DND-41 (cell line): Measurements from ENCODE around the gene NUF2.

Experiments
- ATAC-seq: fragments of 200-7000 bp; cut with Tn5 transposase; 3 replicates; pipeline ENCODE4 v1.9.1; 2021; ENCODE audit warnings: low read depth; ENCODE audit not compliant: insufficient read depth
- DNase-seq: peaks from one replicate; pipeline ENCODE4 v3.0.0-alpha.2; 2020
- H2AFZ ChIP-seq: 2 replicates; pipeline ENCODE4 v1.6.0; 2012; ENCODE audit warnings: low read depth, low read length
- H3K27ac ChIP-seq: 2 replicates; pipeline ENCODE4 v1.5.1; 2012; ENCODE audit warnings: low read length, inconsistent platforms
- H3K27me3 ChIP-seq: fragments of 200-600 bp; sonication (generic); 2 replicates; pipeline ENCODE4 v1.6.0; 2012; ENCODE audit warnings: low read length, mild to moderate bottlenecking, inconsistent platforms; ENCODE audit not compliant: insufficient read depth, poor library complexity
- H3K36me3 ChIP-seq: 2 replicates; pipeline ENCODE4 v1.5.1; 2012; ENCODE audit warnings: low read length, inconsistent platforms; ENCODE audit not compliant: insufficient read depth
- H3K4me1 ChIP-seq: 2 replicates; pipeline ENCODE4 v1.5.1; 2012; ENCODE audit warnings: mild to moderate bottlenecking, low read length; ENCODE audit not compliant: insufficient read depth
- H3K4me2 ChIP-seq: 2 replicates; pipeline ENCODE4 v1.6.0; 2012; ENCODE audit warnings: mild to moderate bottlenecking, moderate library complexity, low read length, inconsistent platforms; ENCODE audit not compliant: insufficient read depth
- H3K4me3 ChIP-seq, 2 experiments: fragments of 200-600 bp in 1 of 2; shearing (Covaris generic) in 1 of 2; 2 replicates each; pipeline ENCODE4 v1.5.1; 2012 to 2016; ENCODE audit warnings: inconsistent platforms in 2 of 2, low read length in 2 of 2, mild to moderate bottlenecking in 2 of 2, low read depth in 1 of 2, moderate library complexity in 1 of 2
- H3K79me2 ChIP-seq: 2 replicates; pipeline ENCODE4 v1.6.0; 2012; ENCODE audit warnings: low read length, inconsistent platforms; ENCODE audit not compliant: insufficient read depth
- H3K9ac ChIP-seq: 2 replicates; pipeline ENCODE4 v1.6.0; 2012; ENCODE audit warnings: low read depth, mild to moderate bottlenecking, inconsistent platforms, low read length, moderate library complexity
- H3K9me3 ChIP-seq: 2 replicates; pipeline ENCODE4 v1.5.1; 2012; ENCODE audit warnings: low read length, moderate library complexity, mild to moderate bottlenecking, inconsistent platforms; ENCODE audit not compliant: insufficient read depth, severe bottlenecking
- H4K20me1 ChIP-seq: 2 replicates; pipeline ENCODE4 v1.6.0; 2012; ENCODE audit warnings: low read length; ENCODE audit not compliant: insufficient read depth
- CTCF ChIP-seq: IDR thresholded peaks from 2 replicates; pipeline ENCODE4 v1.5.1; 2012; ENCODE audit warnings: borderline replicate concordance, low read length, moderate library complexity, mild to moderate bottlenecking; ENCODE audit not compliant: poor library complexity, severe bottlenecking; ENCODE audit errors: extremely low read depth
- EZH2 ChIP-seq: IDR thresholded peaks from 3 replicates; pipeline ENCODE4 v1.6.1; 2012; ENCODE audit warnings: borderline replicate concordance, low read depth, mild to moderate bottlenecking, moderate library complexity, low read length, inconsistent platforms; ENCODE audit not compliant: severe bottlenecking

The NUF2 gene

DNA sequence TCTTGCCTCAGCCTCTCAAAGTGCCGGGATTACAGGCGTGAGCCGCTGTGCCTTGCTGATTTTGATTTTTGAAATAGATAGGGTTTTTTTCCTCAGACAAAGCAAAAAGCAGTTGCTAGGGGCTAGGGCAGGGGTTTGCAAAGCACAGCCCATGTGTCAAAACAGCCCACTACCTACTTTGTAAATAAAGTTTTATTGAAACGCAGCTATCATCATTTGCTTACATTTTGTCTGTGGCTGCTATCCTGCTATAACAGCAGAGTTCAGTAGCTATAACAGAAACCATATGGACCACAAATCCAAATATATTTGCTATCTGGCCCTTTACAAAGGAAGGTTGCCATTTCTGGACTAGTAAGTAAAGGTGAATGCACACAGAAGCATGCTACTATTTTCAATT lies 44.8 kb downstream of the NUF2 start:
- no peaks in the 10 kb centered on the region for H3K36me3 ChIP-seq
- ATAC-seq = no peak
- H3K9ac ChIP-seq = no peak overlapping the region
- no peaks in the 10 kb centered on the region for H3K79me2 ChIP-seq
- no peak overlapping the region for H3K27ac ChIP-seq
- H3K4me2 ChIP-seq = no peak overlapping the region
- no peak overlapping the region for H2AFZ ChIP-seq
- H3K9me3 ChIP-seq = no peaks in the 10 kb centered on the region
- no peak for DNase-seq
- H3K27me3 ChIP-seq = peaks cover 17% of the 10 kb centered on the region
- H3K4me1 ChIP-seq = no peaks in the 10 kb centered on the region
- TF ChIP-seq CTCF (no peak), EZH2 (no peak)
- H3K4me3 ChIP-seq = no peak overlapping the region
- no peaks in the 10 kb centered on the region for H4K20me1 ChIP-seq

- peaks cover 19% of the 10 kb centered on the region for H3K27me3 ChIP-seq
- TF ChIP-seq CTCF (no peak), EZH2 (no peak)
- ATAC-seq = no peak
Observed at GRCh38 chr1:163367721-163368120, 46.0 kb downstream of the NUF2 start.

GRCh38 chr1:163372576-163372975 lies 50.8 kb downstream of the NUF2 start:
- H3K79me2 ChIP-seq = no peaks in the 10 kb centered on the region
- H3K4me3 ChIP-seq = no peak overlapping the region
- DNase-seq (no peak), ATAC-seq (no peak)
- no peak for TF ChIP-seq CTCF
- TF ChIP-seq EZH2 = no peak
- H3K9me3 ChIP-seq = no peaks in the 10 kb centered on the region
- H3K4me1 ChIP-seq = no peaks in the 10 kb centered on the region
- H4K20me1 ChIP-seq = no peaks in the 10 kb centered on the region
- no peak overlapping the region for H2AFZ ChIP-seq
- no peak overlapping the region for H3K4me2 ChIP-seq
- no peak overlapping the region for H3K27ac ChIP-seq
- peaks cover 12% of the 10 kb centered on the region for H3K27me3 ChIP-seq
- no peaks in the 10 kb centered on the region for H3K36me3 ChIP-seq
- no peak overlapping the region for H3K9ac ChIP-seq

More at GRCh38 chr1:163367721-163368120, 46.0 kb downstream of the NUF2 start:
- Histone ChIP-seq H3K9me3 (no peaks in the 10 kb centered on the region), H2AFZ (no peak overlapping the region), H3K79me2 (no peaks in the 10 kb centered on the region), H3K4me3 (no peak overlapping the region), H3K9ac (no peak overlapping the region), H3K27ac (no peak overlapping the region), H3K4me1 (no peaks in the 10 kb centered on the region), H3K4me2 (no peak overlapping the region), H4K20me1 (no peaks in the 10 kb centered on the region), H3K36me3 (no peaks in the 10 kb centered on the region)
- DNase-seq = no peak

- no peaks in the 10 kb centered on the region for H3K9me3 ChIP-seq
- TF ChIP-seq EZH2 (no peak), CTCF (no peak)
- H3K27ac ChIP-seq = no peak overlapping the region
- ATAC-seq (no peak), DNase-seq (no peak)
- H4K20me1 ChIP-seq = no peaks in the 10 kb centered on the region
- no peaks in the 10 kb centered on the region for H3K36me3 ChIP-seq
- peaks cover 4% of the 10 kb centered on the region for H3K27me3 ChIP-seq
- no peak overlapping the region for H3K9ac ChIP-seq
- no peak overlapping the region for H2AFZ ChIP-seq
- no peaks in the 10 kb centered on the region for H3K79me2 ChIP-seq
- H3K4me2 ChIP-seq = no peak overlapping the region
- no peaks in the 10 kb centered on the region for H3K4me1 ChIP-seq
- H3K4me3 ChIP-seq = no peak overlapping the region
Observed at GRCh38 chr1:163378554-163378953, 56.8 kb downstream of the NUF2 start.
